Measurements from ENCODE around the gene CRACDL.

DNA sequence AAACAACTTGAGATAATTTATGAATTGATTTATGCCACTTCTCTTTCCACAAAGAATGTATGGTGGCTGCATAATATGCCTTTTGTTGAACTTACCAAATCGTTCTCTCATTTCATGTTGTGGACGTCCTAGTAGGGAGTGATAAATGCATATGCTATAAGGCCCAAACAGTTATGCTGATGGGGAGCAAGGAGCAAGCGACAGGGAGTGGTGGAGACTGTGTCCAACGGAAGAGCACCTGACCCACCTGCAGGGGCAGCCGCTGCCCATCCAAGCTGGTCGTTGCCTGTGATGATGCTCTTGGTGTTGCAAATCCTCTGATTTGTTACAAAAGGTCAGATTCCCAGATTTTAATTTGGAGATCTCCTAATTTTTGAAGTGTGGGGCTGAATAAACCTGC is 174.1 kb downstream of the CRACDL start:
- TF ChIP-seq CTCF (IDR thresholded peaks at IDR 0.05): no peak
- no peak for TF ChIP-seq POLR2A (IDR thresholded peaks at IDR 0.05)

Data from adrenal gland (tissue), 5 donors.